ENCODE results near the gene ARMC6.

The ARMC6 gene

GRCh38 chr19:19033426-19034203 is at the start of gene ARMC6, which contains the start of gene SUGP2:
Gene ARMC6 (plus strand): TSS chr19:19033603. CDS start chr19:19034210, 607 bp downstream.
Gene SUGP2 (minus strand): TSS chr19:19033517. CDS start chr19:19031071, 2,446 bp downstream.
- DNase-seq: peak; percentile 73

- no peak for DNase-seq
Measured at GRCh38 chr19:18984251-18984650, 49.2 kb upstream of the ARMC6 start.

DNA sequence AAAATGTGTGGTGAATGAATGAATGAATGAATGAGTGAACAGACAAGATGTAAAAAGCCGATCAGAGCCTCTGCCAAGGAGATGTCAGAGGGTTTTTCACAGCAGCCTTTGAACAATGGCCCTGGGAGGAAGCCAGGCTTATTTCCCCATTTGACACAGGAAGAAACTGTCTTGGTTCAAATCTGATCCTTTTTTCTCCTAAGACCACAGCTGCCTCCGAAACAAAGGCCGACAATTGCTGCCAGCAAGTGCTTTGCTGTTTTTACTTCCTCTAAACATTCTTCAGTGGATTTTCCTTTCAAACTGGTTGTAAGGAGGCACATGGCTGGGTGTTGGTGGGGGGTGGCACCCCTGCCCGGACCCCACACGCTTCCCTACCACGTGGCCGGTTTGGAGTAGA is 48.1 kb upstream of the ARMC6 start:
- no peak for DNase-seq

DNA sequence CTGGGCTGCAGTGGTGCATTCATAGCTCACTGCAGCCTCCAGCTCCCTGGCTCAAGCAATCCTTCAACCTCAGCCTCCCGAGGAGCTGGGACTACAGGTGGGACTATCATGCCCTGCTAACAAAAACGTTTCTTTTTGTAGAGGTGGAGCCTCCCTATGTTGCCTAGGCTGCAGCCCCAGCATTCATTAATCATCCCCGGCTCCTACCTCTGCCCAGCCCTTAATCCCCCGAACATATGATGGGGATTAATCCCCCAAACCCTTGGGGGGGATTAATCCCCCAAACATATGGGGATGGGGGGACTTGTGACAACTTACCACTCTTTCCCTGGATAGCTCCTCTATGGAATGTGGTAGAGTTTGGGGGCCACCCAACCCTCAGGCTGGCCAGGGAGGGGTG is 45.9 kb upstream of the ARMC6 start:
- DNase-seq: no peak

- DNase-seq: no peak
Measured at GRCh38 chr19:18989316-18989715, 44.1 kb upstream of the ARMC6 start.

- no peak for DNase-seq
Measured at GRCh38 chr19:18990128-18990708, 43.2 kb upstream of the ARMC6 start.

- DNase-seq: no peak
Measured at GRCh38 chr19:18991006-18991405, 42.4 kb upstream of the ARMC6 start.

DNA sequence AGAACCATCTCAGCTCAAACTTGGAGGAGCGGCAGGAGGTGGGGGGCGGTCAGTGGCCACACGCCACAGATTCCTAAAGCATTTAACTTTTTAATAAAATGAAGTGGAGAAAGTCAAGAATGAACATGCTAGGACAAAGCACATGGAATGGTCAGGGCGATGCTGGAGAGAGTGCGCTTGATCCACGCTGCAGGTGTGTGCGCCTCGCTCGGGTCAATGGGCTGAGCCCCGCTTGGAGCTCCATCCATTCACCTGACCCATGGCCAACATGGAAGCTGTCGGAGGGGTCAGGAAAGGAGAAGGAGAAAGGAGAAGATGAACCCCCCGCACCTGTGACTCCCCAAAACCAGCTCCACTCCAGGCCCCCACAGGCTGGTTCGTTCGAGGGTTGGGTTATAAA is 41.9 kb upstream of the ARMC6 start:
- DNase-seq: no peak

DNA sequence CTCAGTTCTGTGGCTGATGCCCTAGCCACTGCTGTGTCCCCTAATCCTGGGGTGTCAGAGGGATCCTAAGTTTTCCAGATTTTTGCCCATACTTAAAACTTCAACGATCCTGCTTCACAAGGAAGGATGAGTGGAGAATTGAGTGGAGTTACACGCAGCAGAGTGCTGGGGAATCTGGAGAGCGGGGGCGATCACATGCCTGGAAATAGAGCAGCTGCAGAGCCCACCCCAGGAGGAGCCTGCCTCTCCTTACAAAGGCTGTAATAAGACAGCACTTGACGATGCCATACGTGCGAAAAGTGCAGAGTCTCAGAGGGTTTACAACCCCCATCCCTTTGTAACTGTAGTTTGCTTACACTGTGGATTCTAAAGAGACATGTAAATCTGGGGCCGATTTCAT is 40.7 kb upstream of the ARMC6 start:
- DNase-seq: no peak

DNA sequence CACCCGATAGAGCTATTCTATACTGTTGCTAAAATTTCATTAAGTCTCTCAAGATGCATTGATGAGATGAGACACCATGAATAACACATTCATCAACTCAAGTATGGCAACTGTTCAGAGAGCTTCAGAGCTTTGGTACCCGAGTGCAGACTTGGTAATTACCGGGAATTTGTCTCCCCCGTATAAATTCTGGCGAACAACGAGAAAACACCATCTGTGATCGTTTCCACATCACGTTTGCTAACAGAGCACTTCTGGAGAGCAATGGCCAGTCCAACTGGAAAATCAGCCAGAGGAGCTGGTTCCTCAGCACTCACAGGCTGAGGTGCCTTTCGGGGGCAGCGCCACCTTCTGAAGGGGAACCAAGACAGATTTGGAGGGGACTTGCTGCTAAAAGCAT is 40.3 kb upstream of the ARMC6 start:
- no peak for DNase-seq

DNA sequence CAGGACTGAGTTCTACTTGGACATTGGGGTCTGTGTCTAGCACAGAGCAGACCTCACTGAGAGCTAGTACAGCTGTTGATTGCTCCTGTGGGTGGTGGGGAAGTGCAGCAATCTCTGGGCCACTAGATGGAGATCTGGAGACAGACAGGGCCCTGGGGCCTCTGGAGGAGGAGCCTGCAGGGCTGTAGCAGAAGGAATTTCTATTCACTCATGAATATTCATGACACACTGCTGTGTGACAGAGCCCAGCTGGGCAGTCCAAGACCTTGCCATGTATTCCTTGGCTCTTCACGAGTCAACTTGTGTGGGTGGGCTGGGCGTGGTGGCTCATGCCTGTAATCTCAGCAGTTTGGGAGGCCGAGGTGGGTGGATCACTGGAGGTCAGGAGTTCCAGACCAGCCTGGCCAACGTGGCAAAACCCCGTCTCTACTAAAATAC is 37.6 kb upstream of the ARMC6 start:
- DNase-seq: no peak

DNA sequence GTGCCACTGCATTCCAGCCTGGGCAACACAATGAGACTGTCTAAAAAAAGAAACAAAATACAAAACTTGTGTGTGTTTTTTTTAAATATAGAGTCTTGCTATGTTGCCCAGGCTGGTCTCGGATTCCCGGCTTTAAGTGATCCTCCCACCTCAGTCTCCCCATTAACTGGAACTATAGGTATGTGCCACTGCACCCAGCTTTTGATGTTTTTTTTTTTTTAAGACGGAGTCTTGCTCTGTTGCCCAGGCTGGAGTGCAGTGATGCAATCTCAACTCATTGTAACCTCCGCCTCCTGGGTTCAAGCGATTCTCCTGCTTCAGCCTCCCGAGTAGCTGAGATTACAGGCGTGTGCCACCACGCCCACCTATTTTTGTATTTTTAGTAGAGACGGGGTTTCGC is 37.1 kb upstream of the ARMC6 start:
- DNase-seq: no peak

DNA sequence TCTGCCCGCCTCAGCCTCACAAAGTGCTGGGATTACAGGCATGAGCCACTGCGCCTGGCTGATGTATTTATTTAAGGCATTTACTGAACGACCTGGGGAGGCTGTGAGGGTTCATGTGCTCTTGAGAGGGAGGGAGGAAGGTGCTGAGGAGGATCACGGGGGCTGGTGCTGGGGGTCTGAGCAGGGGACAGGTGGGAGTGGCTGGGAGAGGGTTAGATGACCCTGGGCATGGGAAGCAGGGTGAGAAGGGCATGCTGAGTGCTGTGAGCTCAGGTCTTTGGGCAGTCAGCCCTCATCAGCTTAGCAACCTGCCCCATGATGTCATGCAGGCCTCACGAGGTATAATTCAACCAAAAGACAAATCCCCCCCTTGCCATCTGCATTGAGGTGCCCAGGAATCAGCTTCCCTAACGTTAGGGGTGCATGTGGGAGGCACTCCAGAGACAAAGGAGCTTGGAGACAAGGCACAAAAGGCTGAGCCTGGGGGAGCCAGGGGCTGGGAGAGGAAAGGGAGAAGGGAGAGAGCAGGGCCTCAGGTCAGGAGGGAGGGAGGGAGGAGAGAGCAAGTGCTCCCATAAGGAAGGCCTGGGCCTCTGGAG is 36.5 kb upstream of the ARMC6 start:
- no peak for DNase-seq

DNA sequence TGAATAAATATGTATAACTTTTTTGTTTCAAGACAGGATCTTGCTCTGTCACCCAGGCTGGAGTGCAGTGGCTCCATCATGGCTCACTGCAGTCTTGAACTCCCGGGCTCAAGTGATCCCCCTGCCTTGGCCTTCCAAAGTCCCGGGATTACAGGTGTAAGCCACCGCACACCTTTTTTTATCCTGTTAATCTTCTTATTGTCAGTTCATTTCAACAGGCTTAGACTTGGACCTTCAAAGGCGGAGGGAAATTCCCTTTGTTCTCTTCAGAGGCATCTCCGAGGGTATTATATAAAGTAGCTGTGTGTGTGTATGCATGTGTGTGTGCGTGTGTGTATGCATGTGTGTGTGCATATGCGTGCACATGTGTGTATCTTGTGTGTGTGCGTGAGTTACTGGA is 35.1 kb upstream of the ARMC6 start:
- no peak for DNase-seq

GRCh38 chr19:18999016-18999758 is 34.2 kb upstream of the ARMC6 start:
- no peak for DNase-seq

DNA sequence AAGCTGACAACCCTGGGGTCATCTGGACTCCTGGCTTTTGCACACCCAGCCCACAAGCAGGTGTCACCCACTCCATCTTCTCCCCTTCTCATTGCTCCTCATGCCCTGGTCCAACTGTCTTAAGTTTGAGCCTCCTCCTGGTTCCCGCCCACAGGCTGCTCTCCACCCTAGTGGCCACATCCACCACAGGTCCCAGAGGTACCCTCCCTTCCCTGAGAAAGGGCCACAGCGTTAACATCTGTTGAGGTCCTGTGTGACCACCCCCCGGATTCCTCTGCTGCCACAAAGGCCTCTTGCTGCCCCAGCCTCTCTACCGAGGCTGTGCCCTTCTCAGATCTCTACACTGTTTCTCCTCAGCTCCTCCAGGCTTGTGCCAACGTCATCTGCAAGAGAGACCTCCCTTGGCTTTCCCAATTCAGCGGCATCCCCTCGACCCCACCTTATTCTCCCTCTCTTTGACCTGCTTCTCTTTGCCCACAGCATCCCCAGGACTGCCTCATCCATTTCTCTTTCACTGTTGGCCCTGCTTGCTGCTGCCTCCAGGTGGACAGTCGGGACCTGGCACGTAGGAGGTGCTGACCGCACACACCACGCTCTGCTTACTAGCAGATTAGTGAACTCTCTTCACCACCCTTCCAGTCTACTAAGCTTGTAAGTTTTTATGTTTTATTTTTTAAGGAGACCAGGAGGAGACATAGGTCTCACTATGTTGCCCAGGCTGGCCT is 33.3 kb upstream of the ARMC6 start:
- DNase-seq: no peak

GRCh38 chr19:19004144-19004543 is 29.3 kb upstream of the ARMC6 start:
- DNase-seq: no peak

DNA sequence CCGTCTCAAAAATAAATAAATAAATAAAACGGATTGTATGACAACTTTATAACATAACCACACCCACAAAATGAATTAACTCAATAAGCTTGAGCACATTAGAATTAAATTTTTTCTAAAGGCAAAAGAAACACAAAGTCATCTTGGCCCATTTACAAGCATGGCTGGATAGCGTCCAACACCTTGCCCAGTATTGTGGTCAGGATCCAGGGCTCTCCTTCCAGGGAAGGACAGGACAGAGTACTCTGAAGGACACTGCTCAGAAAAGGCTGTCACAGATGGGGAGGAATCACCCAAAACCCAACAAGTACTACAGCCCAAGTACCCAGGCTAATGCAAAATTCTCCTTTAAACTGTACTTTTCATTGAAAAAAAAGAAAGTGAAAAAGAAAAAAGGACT is 27.2 kb upstream of the ARMC6 start:
- DNase-seq: no peak

- no peak for DNase-seq
Measured at GRCh38 chr19:19009951-19010350, 23.5 kb upstream of the ARMC6 start.

GRCh38 chr19:19010551-19010950 is 22.9 kb upstream of the ARMC6 start:
- DNase-seq: no peak

DNA sequence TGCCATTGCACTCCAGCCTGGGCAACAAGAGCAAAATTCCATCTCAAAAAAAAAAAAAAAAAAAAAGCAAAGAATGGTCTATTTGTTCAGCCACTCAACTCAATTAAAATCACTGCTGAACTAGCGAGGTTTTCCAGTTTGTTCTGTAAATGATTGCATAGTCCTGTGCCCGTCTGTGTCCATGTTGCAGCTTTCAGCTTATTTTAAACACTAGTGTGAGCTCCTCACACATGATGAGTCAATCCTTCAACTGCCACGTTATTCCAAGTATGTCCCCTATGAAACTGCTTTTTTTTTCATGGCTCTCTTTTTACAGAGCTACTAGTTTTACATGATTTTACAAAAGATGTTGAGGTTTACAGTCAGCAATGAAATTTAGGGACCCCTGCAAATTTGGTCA is 12.3 kb upstream of the ARMC6 start:
- DNase-seq: no peak

- no peak for DNase-seq
Measured at GRCh38 chr19:19022380-19022961, 10.9 kb upstream of the ARMC6 start.
